HT-29 (cell line): ENCODE data around the gene LARP4B. TPM values are rescaled to one million over a fixed set of nuclear protein-coding genes. Genes with fewer than 3 reads are reported as not detected.
A peak's percentile ranks its signal among the peaks of the same experiment; 100 is the strongest.

ENCODE experiments used
- DNase-seq: peaks from one replicate; pipeline ENCODE4 v3.0.0-alpha.2; 2015; ENCODE audit warnings: low spot score
- total RNA-seq: library from RNA; depleted of rRNA; stranded (reverse); fragments of >200 nt; shearing (Covaris generic); gene quantifications from 2 replicates; pipeline ENCODE4 v1.2.3, GENCODE V29; 2014; rRNA removed

Gene LARP4B
- 60.6 and 71.1 TPM in 2 replicates for total RNA-seq

DNA sequence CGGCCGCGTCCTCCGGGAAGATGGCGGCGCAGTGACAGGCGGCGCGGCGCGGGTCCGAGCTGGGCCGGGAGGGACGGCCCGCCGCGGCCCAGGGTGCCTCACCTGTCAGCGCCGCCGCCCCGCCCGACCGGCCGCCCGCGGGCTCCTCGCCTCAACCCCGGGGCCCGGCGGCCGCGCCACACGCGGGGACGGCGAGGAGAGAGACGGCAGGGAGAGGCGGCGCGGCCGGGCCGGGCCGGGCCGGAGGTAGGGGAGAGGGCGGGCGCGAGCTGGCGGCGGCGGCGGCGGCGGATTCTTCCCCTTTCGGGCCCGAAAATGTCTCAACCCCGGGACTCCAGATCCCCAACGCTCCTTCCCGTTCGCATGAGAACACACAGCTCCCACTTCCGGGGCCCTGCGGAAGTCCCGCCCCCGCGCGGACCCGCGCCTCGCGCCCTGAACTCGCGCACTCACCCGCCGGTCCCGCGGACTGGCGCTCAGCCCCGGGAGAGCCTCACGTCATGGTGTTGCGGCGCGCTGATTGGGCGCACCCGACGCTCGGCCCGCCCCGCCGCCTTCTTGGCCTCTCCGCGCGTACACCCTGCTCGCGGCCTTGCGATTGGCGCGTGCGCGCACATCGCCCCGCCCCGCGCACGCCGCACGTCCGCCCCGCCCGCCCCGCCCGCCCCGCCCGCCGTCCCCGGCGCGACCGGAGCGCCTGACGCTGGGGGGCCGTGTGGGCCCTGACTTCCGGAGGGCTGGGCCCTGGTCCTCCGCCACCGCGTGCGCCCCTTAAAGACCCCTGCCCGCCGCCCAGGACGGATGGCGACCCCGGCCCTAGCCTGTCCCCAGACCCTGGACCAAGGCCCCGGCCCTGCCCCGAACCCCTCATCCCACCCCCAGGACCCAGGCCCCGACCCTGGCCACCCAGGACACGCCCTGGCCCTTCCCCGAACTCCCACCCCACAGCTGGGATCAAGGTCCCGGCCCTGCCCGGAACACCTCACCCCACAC is at the start of gene LARP4B:
LARP4B (minus strand) TSS at position 380 of the 993 bp plus-strand sequence. CDS start 45,984 bp downstream, outside the sequence.
- DNase-seq, result peak; percentile 96

DNA sequence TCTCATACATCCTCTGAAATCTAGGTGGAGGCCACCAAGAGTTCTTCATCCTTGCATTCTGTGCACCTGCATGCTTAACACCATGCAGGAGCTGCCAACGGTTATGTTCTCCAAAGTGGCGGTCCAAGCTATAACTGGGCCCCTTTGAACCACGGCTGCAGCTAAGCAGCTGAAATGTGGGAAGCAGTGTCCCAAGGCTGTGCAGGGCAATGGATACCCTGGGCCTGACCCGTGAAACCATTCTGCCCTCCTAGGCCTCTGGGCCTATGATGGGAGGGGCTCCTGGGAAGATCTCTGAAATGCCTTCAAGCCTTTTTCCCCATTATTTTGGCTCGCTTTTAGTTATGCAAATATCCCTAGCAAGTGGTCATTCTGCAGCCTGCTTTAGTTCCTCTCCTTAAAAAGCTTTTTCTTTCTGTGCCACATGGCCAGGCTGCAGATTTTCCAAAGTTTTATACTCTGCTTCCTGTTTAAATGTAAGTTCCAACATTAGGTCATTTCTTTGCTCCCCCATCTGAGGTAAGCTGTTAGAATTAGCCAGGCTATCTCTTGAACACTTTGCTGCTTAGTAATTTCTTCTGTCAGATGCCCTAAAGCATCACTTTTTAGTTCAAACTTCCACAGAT is 49.1 kb upstream of the LARP4B start:
- DNase-seq, result no peak

DNA sequence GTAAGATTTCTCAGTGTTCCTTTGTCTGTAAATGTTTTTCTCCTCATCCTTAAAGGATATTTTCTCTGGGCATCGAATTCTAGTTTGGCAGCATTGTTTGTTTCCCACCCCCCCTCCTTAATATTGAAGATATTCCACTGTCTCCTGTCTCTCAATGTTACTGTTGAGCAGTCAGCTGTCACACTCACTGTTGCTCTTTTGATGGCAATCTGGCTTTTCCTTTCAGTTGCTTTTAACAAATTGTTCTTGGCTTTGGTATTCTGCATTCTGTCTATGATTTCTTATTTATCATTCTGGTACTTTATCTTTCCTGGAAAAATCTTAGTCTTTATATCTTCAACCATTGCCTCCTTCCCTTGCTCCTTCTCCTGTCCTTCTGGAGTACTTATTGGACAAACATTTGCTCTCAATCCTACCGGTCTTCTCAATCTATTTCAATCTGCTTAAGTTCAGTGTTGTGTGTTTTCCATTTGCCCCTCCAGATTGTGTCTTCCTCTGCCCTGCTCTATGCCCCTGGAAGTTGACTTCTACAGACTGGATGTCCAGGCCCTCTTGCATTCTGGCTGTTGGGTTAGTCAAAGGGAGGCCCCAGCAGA is 47.4 kb upstream of the LARP4B start:
- no peak for DNase-seq

DNA sequence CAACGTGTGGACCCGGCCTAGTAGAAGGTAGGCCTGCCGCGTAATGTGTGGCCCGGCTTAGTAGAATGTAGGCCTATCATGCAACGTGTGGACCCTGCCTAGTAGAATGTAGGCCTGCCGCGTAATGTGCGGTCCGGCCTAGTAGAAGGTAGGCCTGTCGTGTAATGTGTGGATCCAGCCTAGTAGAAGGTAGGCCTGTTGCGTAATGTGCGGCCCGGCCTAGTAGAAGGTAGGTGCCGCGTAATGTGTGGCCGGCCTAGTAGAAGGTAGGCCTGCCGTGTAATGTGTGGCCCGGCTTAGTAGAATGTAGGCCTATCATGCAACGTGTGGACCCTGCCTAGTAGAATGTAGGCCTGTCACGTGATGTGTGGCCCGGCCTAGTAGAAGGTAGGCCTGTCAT is 44.8 kb upstream of the LARP4B start:
- DNase-seq, result no peak

DNA sequence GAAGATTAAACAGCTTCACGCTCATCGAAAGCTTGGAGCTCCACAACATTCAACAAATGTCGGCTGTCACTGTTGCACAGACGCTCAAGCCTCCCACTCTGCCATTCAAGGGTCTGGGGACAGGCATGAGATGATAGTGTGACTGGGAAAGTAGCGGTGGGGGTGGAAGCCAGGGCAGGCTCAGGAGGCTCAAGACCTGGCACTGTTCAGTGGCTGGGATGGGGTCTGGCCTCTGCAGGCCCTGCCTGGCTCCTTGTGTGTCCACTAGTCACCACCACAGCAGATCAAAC is 43.2 kb upstream of the LARP4B start:
- no peak for DNase-seq

DNA sequence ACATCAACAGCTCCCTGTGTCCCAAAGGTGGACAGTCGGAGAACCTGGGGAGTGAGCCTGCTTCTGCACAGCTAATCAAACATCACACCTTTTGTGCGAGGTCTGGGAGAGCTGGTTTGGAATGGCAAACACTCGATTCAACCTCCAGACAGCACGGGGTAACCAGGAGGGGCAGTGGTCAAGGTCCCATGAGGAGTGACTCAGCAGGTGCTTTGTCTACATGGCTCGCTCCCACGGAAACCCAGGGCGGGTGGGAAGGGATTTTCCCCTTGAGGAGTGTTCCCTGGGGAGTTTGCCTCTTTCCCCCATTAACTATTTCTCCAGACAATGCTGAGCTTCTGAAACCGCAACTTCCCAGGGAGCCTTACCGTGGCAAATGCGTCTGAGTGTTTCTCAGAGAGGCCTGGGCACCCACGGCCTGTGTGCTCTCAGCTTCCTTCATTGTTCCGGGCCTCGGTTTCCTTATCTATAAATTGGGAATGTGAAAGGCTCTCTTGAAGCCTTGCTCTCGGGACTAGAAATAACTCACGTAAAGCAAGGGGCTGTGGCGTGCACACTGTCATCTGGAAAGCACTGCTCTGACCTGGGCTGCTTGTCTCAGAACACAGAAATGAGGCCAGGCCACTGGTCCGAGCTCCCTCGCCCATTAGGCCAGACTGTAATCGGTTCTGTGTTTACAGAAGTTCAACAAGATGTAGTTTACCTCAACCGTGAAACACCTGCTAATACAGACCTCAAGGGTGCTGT is 42.7 kb upstream of the LARP4B start:
- peak; percentile 30 for DNase-seq

DNA sequence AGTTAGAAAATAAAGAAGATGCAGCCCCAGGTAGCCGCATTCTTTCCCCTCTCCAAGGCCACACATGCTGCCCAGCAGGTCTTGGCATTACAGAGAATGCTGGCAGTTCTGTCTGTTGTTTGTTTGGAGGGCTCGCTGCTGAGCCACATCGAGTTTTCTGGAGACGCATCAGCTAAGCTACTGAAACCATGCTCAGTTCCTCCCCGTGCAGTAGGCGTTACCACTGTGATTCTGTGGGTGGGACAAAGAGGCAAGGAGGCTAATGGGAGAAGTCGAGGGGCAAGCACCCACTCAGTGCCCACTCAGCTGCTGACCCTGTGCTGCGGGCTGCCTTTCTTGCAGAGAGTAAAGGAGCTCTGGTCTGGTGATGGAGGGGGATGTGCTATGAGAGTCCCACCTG is 41.3 kb upstream of the LARP4B start:
- DNase-seq, result no peak

DNA sequence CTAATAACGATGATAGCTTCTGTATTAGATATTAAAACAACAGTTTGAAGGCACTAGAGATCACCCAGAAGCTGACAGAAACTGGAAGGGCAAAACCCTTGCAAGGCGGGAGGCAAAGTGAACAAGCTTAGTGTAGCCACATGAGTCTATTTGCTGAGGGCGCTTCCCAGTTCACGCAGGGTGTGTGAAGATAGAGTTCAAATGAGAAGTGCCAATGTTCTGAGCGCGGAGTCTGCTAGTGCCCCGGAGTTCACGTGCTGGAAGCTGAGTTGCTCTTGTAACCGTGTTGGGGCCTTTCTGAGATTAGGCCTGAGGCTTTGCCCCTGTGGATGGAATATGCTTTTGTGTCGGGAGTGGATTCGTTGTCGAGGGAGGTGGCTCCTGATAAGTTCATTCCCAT is 40.1 kb upstream of the LARP4B start:
- DNase-seq, result no peak

DNA sequence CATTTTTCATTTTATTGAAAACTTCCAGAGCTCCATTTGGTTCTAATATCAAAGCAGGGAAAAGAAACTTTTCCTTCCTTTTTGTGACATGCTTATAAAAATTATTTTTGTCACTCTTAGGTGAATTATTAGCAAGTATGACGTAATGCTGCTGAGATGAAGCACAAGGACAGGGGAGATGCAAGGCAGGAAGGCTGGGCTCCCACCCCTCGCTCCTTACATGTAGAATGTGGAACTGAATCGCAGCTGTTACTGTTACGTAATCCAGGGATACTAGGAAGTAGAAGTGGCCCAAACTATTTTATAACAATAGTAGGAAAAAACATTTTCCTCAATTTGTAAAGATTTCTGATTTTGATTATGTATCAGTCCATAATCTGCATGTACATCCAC is 39.6 kb upstream of the LARP4B start:
- no peak for DNase-seq

DNA sequence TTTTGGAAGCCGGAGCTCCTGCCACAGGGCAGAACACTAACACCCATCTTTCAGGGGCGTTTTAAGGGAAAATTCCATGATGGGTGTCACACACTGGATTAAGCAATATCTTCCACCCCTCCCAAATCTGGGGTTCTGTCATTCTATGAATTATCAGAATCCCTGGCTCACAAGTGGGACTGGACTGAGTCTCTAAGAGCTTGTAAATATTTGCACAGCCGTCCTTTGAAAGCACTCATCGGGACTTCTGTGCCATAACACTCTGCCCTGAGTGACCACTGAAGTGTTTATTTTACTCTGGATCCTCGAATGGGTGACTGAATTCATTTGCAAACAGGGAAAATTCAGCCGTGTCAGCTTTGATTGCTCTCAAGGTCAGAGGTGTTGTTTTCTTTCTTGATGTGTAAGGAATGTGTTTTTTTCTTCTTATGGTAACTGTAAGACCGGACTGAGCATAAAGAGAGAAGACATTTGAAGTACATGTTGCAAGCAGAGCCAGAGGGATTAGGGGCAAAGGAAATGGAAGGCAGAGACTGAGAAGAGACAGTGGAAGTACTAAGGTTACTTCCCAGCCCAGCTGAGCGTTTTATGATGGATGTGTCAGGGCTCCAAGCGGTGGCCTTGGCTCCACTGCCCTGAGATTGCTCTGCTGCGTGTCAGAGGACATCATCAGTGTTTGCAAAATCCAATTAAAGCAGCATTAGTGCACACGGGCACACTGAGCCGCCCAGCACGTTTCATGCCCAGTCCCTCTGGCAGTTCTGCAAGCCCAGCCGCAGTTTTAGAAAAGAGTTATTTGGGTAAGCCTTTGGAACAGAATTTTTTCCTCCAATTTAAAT is 39.0 kb upstream of the LARP4B start:
- DNase-seq, result peak; percentile 33

DNA sequence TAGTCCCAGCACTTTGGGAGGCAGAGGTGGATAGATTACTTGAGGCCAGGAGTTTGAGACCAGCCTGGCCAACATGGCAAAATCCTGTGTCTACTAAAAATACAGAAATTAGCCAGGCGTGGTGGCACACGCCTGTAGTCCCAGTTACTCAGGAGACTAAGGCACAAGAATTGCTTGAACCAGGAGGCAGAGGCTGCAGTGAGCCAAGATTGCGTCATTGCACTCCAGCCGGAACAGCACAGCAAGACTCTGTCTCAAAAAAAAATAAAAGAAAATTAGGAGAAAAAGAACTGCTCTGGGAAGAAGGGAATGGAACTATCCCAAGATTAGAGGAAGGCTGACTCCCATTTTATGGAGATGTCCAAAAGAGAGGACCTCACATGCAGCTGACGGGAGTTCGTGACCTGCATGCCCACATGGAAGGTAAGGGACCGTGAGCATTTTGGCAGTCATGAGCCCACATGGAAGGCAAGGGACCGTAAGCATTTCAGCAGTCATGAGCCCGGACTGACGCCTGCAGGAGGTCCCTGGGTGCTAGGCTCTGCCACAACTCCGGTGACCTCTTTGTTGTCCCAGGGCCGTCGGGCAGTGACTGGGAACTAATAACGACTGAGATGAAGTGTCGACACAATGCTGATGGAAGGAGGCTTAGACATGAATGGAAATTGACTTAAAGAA is 38.1 kb upstream of the LARP4B start:
- DNase-seq, result no peak

DNA sequence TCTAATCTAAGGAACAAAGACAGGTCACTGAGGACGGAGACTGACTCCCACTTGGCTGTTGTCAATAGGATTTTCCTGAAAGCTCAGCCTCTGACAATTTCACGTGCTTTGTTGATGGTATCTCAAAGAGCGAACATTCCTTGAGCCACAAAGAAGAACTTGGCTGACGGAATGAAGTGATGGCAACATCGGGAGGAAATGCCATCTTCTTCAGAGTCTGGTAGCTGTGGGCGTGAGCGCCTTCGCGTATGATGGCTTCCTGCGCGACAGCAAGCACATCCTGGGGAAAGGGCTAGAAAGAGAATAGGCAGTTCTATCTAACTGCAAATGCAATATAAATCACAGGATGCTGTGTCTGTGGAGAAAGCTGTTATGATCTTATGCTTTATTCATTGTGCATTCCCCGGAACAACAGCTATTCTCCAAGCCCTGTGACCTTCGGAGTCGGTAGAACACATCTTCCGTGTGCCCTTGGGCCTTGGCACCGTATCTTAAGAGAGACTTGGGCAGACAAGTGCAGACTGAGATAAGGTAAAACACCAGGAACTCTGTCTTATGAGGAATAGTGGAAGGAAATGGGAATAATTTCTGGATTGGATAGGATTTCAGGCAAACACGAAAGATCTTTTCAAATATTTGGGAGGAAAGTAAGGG is 37.2 kb upstream of the LARP4B start:
- no peak for DNase-seq

DNA sequence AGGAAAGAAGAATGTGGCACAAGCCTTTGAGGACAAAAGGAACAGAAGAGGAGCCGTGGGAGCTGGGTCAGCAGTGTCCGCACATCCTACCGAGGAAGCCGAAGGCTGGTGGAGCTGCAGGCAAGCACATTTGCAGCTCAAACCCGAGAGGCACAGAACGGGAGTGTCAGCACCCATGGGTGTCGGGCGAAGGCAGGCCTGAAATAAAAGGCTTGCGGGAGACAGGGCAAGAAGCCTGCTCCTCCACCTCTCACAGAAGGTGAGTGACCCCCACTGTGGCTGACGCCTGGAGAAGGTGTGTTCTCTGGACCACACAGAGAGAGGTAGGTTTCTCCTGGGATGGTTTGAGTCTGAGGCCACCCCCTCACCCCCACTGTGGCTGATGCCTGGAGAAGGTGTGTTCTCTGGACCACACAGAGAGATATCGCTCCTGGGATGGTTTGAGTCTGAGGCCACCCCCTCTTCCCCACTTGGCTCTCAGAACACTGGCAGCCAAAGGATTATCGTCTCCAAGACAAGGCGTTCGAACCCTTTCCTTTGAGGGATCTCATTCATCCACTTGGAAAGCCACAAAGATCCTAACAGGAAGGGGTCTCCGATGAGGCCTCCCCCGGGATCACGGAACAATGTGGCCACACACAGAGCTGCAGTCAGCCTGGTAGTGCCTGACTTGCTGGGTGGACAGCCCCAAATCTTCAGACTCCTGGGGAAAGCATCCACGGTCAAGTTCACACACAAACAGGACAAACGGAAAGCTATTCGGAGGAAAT is 35.1 kb upstream of the LARP4B start:
- no peak for DNase-seq

DNA sequence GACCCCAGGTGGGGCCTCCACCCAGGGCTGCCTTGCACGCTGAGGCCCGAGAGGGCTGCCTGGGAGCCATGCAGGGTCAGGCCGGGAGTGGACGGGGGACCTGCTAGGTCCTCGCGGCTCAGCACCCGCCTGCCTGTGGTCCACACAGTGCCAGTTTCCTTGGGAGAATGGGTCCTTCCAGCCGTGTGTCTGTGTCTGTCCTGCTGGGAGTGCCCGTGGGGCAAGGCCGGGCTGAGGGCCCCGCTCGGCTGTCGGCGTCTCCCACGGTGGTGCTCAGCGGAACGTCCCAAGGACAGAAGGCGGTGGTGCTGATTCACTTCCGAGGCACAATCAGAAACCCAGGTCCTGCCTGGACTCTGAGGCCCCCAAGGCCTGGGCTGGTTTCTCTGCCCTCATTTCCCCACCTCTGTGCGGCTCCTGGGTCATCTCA is 33.5 kb upstream of the LARP4B start:
- no peak for DNase-seq

DNA sequence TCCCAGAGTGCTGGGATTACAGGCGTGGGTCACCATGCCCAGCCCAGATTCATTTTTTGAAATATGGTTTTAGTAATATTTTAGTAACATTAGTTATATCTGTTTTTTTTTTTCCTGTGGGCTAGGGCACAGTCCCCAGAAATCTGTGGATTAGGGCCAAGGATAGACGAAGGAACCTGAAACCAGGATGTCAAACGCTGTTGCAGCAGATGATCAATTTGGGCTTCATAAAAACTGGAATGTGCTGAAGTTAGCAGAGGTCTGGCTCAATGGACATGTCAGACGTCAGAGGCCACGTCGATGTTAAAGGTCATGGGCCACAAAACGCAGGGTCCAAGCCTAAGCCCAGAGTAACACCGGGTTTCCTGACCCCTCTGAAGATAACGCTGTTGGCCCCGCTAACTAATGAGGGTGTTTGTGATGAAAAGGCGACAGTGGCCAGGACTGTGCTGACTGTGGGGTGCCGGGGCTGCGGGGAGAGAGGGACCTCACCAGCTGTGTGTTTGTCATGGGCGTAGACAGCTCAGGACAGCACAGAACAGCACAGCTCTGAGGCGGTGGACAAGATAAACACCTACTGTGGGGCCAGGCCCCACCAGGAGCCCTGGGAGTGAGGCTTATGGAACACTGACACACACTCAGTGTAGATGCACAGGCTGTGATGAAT is 32.9 kb upstream of the LARP4B start:
- no peak for DNase-seq

DNA sequence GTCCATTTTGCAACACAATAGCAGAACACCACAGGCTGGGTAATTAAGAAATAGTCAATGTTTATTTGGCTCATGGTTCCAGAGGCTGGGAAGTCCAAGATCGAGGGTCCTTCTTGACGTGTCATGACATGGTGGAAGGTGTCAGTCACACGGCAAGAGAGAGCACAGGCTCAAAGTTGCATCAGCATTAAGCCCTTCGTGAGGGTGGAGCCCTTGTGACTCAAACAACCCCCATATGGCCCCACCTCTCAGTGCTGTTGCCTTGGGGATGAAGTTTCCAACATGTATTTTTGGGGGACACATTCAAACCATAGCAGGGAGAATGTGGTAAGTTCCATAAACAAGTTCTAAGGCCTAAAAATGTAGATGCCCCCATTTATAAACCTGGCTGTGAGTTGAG is 32.1 kb upstream of the LARP4B start:
- DNase-seq, result no peak

DNA sequence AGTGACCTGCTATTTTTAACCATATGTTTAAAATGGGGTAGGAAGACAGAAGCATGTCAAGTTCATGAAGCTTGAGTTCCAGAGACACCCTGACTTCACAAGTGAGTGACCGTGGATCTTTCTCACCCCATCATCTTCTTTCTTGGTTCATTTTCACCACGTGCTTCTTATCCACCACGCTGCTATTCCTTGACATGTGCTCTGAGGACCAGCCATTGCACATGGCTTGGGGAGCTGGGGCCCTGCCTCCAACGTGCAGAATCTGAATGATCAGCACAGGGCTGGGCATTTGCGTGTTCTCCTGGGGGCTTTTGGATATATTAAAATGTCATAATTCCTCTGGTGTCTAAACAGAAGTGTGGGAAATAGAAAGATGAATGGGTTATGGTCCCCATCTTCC is 31.7 kb upstream of the LARP4B start:
- no peak for DNase-seq

DNA sequence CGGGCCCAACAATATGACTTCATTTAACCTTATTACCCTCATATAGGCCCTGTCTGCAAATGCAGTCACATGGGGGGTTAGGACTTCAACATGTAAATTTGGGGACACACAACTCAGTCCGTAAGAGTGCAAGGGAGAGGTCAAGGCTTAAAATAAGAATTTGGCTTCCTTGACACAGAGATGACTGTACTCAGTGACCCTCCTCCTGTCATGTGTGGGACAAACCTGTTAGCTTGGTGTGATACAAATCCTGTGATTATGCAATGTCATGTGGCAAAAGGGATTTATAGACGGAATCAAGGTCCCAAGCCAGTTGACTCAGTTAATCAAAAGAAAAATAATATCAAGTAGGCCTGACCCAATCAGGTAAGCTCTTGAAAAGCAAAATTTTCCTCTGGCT is 30.8 kb upstream of the LARP4B start:
- DNase-seq, result no peak

DNA sequence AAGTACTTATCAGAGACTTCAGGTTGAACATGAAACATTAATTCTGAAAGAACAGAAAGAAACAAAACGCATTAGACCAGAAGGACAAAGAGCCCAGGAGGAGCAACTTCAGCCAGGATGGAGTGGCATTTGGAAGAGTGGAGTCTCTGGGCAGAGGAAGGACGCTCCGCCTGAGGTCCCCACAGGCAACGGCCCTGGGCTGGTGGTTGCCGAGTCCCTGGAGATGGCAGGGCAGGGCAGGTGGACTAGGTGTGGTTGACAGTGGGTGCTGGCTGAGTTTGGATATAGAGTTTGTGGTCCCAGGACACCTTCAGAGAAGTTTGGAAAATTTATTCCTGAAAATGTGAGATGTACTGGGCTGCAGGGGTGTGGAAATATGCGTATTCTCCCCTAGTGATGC is 27.4 kb upstream of the LARP4B start:
- DNase-seq, result no peak
